Activated naive CD4-positive, alpha-beta T cell treated with anti-CD3 and anti-CD28 coated beads for 36 hours (primary cell): Measurements from ENCODE around the gene SBNO1. TPM values are rescaled to one million over a fixed set of nuclear protein-coding genes. Genes with fewer than 3 reads are reported as not detected.
"Not testable (repeated sequence)": the region's sequence is repeated elsewhere in the genome, so short reads cannot be mapped to it uniquely, and the experiment has no call there.

Experiments used
- CTCF ChIA-PET: fragments of 350-600 bp; sonication (Branson Sonifier 250); formaldehyde crosslinking; loops from one replicate; lab custom pipeline; 2021; ENCODE audit warnings: antibody characterized with exemption; lab: Charles Lee
- DNase-seq: peaks from one replicate; pipeline ENCODE4 v3.0.0-alpha.2; 2020
- H3K27ac Mint-ChIP-seq: one replicate; pipeline ENCODE4 v1.8.0; 2021; ENCODE audit warnings: mild to moderate bottlenecking, mixed read lengths
- H3K27me3 Mint-ChIP-seq: one replicate; pipeline ENCODE4 v1.8.0; 2021; ENCODE audit warnings: low read depth, mixed read lengths
- H3K36me3 Mint-ChIP-seq: one replicate; pipeline ENCODE4 v1.8.0; 2021; ENCODE audit warnings: low read depth, mixed read lengths
- H3K4me1 Mint-ChIP-seq: one replicate; pipeline ENCODE4 v1.8.0; 2021; ENCODE audit warnings: low read depth, mixed read lengths
- H3K4me3 Mint-ChIP-seq: one replicate; pipeline ENCODE4 v1.8.0; 2021; ENCODE audit warnings: mild to moderate bottlenecking, moderate library complexity, mixed read lengths
- H3K9me3 Mint-ChIP-seq: one replicate; pipeline ENCODE4 v1.8.0; 2021; ENCODE audit warnings: mixed read lengths
- intact Hi-C: fragments of 100-400 bp; cut with micrococcal nuclease; formaldehyde crosslinking; loops from one replicate; pipeline ENCODE4 v1.15.1; 2023
- total RNA-seq, 2 experiments: library from RNA; stranded (reverse); gene quantifications; one replicate each; pipeline ENCODE4 v1.2.3, GENCODE V29; 2021

Gene SBNO1
- total RNA-seq, 2 experiments from 2014 or later = 40.4 to 43.0 TPM

DNA sequence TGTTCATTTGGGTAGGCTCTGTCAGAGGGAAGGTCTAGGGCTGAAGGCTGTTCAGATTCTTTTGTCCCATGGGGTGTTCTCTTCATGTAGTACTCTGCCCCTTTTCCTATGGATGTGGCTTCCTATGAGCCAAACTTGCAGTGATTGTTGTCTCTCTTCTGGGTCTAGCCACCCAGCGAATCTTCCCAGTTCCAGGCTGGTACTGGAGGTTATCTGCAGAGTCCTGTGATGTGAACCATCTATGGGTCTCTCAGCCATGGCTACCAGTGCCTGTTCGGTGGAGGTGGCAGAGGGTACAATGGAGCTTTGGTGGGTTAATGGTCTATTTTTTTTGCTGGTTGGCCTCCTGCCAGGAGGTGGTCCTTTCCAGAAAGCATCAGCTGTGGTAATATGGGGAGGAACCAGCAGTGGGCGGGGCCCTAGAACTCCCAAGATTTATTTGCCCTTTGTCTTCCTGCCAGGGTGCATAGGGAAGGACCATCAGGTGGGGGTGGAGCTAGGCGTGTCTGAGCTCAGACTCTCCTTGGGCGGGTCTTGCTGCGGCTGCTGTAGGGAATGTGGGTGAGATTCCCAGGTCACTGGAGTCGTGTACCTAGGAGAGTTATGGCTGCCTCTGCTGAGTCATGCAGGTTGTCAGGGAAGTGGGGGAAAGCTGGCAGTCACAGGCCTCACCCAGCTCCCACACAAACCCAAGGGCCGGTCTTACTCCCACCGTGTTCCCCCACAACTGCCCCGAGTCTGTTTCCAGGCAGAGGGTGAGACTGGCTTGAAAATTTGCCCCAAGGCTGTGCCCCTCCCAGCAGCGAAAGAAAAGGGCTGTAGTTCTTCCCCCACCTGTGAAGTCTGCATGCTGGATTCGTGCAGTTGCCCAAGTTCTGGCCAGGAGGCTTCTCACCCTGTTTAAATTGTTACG lies 113.9 kb downstream of the SBNO1 start:
- Mint-ChIP-seq H3K27ac (peak overlapping the region; percentile 59), H3K4me1 (peaks cover 73% of the 10 kb centered on the region), H3K36me3 (peaks cover 37% of the 10 kb centered on the region), H3K4me3 (no peak overlapping the region), H3K27me3 (no peaks in the 10 kb centered on the region), H3K9me3 (peaks cover 6% of the 10 kb centered on the region)
- intact Hi-C loops = no loop called here
- CTCF ChIA-PET = interaction anchor here (0.7 kb wide), 1 partner anchor 13 kb away, joined by 3 read pairs; no protein-coding TSS in a partner anchor
- DNase-seq = no peak

DNA sequence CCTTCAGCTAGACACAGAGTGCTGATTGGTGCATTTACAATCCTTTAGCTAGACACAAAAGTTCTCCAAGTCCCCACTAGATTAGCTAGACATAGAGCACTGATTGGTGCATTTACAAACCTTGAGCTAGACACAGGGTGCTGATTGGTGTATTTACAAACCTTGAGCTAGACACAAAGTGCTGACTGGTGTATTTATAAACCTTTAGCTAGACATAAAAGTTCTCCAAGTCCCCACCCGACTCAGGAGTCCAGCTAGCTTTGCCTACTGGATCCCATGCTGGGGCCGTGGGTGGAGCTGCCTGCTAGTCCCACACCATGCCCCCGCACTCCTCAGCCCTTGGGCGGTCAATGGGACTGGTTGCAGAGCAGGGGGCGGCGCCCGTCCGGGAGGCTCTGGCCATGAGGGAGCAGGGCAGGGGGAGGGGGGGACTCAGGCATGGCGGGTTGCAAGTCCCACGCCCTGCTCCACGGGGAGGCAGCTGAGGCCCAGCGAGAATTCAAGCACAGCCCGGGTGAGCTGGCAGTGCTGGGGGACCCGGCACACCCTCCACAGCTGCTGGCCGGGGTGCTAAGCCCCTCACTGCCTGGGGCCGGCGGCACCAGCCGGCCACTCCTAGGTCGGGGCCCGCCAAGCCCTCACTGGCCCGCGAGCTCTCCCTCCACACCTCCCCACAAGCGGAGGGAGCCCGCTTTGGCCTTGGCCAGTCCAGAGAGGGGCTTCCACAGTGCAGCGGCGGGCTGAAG lies 115.5 kb downstream of the SBNO1 start:
- DNase-seq, H3K9me3 Mint-ChIP-seq, H3K27me3 Mint-ChIP-seq, intact Hi-C loops, H3K27ac Mint-ChIP-seq, H3K4me3 Mint-ChIP-seq: not testable (repeated sequence)
- Mint-ChIP-seq H3K4me1 (peaks cover 71% of the 10 kb centered on the region), H3K36me3 (peaks cover 37% of the 10 kb centered on the region)
- CTCF ChIA-PET = interaction anchor here (0.6 to 2.8 kb wide), 3 partner anchors 9 to 211 kb away, joined by 5 to 15 read pairs (median 8); no protein-coding TSS in a partner anchor

DNA sequence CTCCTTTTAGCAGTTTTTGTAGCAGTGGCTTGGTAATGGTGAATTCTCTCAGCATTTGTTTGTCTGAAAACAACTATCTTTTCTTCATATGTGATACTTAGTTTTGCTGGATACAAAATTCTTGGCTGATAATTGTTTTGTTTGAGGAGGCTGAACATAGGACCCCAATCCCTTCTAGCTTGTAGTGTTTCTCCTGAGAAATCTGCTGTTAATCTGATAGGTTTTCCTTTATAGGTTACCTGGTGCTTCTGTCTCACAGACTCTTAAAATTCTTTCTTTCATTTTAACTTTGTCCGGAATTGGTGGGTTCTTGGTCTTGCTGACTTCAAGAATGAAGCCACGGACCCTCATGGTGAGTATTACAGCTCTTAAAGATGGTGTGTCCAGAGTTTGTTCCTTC lies 116.5 kb downstream of the SBNO1 start:
- H3K27me3 Mint-ChIP-seq, H3K27ac Mint-ChIP-seq, intact Hi-C loops, H3K9me3 Mint-ChIP-seq, H3K4me3 Mint-ChIP-seq, DNase-seq: not testable (repeated sequence)
- peaks cover 31% of the 10 kb centered on the region for H3K36me3 Mint-ChIP-seq
- peaks cover 67% of the 10 kb centered on the region for H3K4me1 Mint-ChIP-seq
- CTCF ChIA-PET = interaction anchor here (0.9 to 2.8 kb wide), 2 partner anchors 10 to 15 kb away, joined by 3 to 15 read pairs; partner anchors contain the start of genes MPHOSPH9 and MTRFR

DNA sequence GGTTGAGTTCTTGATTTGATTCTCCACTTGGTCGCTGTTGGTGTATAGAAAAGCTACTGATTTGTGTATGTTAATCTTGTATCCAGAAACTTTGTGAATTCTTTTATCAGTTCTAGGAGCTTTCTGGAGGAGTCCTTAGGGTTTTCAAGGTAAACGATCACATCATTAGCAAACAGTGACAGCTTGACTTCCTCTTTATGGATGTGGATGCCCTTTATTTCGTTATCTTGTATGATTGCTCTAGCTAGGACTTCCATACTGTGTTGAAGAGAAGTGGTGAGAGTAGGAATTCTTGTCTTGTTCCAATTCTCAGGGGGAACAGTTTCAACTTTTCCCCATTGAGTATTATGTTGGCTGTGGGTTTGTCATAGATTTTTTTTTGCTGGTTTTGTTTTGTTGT lies 119.0 kb downstream of the SBNO1 start:
- H3K27me3 Mint-ChIP-seq = no peaks in the 10 kb centered on the region
- DNase-seq = no peak
- peaks cover 70% of the 10 kb centered on the region for H3K4me1 Mint-ChIP-seq
- no peak overlapping the region for H3K4me3 Mint-ChIP-seq
- intact Hi-C loops = no loop called here
- peaks cover 6% of the 10 kb centered on the region for H3K9me3 Mint-ChIP-seq
- H3K27ac Mint-ChIP-seq = no peak overlapping the region
- peaks cover 48% of the 10 kb centered on the region for H3K36me3 Mint-ChIP-seq
- CTCF ChIA-PET = no interaction called here

DNA sequence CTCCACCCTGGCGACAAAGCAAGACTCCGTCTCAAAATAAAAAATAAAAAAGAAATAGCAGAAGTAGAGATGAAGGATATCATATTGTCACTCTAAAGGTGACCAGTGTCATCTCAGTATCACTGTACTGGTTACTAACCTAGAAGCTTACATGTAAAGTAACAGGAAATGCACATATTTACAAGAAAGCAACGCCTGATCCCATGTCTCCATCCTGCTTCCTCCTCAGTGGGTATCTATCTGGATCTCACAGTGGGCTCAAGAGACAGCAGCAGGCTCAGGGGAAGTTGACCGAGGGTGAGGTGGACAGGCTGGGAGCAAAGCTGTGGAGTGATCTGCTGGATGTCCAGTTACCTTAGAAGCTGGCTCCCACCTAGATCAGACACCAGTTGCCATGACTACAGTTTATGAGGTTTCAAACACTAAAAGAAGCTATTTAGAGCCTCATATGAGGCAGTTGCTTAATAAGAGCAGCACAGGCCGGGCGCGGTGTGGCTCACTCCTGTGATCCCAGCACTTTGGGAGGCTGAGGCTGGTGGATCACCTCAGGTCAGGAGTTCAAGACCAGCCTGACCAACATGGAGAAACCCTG lies 120.9 kb downstream of the SBNO1 start:
- H3K27ac Mint-ChIP-seq = no peak overlapping the region
- peaks cover 50% of the 10 kb centered on the region for H3K36me3 Mint-ChIP-seq
- intact Hi-C loops = no loop called here
- peaks cover 62% of the 10 kb centered on the region for H3K4me1 Mint-ChIP-seq
- no peak overlapping the region for H3K4me3 Mint-ChIP-seq
- no peak for DNase-seq
- H3K9me3 Mint-ChIP-seq = peaks cover 6% of the 10 kb centered on the region
- H3K27me3 Mint-ChIP-seq = no peaks in the 10 kb centered on the region
- CTCF ChIA-PET = no interaction called here

DNA sequence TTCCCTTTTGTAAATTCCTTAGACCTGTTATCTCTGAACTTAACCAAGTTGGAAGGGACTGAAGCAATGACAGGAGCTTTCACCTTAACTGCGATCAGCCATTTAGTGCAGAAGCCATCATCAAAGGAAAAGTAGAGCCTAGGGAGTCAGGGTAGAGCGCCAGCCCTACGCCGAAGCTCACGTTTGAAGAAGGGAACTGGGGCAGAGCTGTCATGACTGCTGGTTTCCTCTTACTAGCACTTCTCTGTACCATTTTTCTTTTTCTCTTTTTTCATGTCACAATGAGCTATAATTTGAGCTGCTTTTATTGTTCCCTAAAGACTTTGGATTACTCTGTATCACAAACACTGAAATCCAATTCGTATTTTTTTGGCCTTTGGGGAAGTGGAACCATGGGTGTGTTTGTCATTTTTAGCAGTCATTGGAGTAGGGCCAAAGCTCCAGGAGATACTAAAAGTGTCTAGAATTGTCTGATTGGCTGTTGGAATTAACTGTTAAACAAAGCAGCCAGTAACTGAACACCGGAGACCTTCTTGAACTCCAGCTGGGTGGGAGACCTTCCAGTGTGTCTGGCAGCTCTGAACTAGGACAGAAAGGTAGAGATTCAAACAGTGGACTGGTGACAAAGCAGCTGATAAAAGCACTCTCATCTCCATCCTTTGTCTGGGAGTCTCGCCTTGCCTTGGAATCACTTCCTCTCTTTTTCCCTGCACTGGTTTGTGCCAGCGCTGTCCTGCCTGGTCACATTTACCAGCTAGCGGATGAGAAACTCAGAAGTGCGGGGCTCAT lies 122.3 kb downstream of the SBNO1 start:
- H3K27me3 Mint-ChIP-seq = no peaks in the 10 kb centered on the region
- H3K9me3 Mint-ChIP-seq = no peaks in the 10 kb centered on the region
- peak overlapping the region; percentile 11 for H3K4me3 Mint-ChIP-seq
- peaks cover 43% of the 10 kb centered on the region for H3K36me3 Mint-ChIP-seq
- CTCF ChIA-PET = interaction anchor here (0.8 to 1.2 kb wide), 6 partner anchors 10 to 359 kb away, joined by 3 to 5 read pairs (median 3); partner anchors contain the start of gene DDX55
- H3K4me1 Mint-ChIP-seq = peaks cover 64% of the 10 kb centered on the region
- DNase-seq = peak; percentile 42
- peak overlapping the region; percentile 73 for H3K27ac Mint-ChIP-seq
- intact Hi-C loops = no loop called here

Other genes starting within 250 kb of the SBNO1 start
- 10 to 100 TPM; 15.4 TPM for gene PITPNM2, start 213.8 kb downstream of the SBNO1 start, total RNA-seq
- 100 to 1,000 TPM; 111 to 114 TPM for gene MPHOSPH9, start 131.7 kb downstream of the SBNO1 start, total RNA-seq
- 10 to 100 TPM; 27.7 to 27.8 TPM for gene MTRFR, start 131.4 kb downstream of the SBNO1 start, total RNA-seq
- gene CDK2AP1, start 93.0 kb downstream of the SBNO1 start, total RNA-seq = 10 to 100 TPM; 64.7 to 67.5 TPM
- 10 to 100 TPM; 54.0 to 55.1 TPM for gene KMT5A, start 19.3 kb upstream of the SBNO1 start, total RNA-seq
- 1 to 10 TPM; 8.1 to 9.1 TPM for gene RILPL2, start 71.8 kb upstream of the SBNO1 start, total RNA-seq
- 10 to 100 TPM; 21.5 to 21.8 TPM for gene SNRNP35, start 93.3 kb upstream of the SBNO1 start, total RNA-seq
- gene RILPL1, start 168.9 kb upstream of the SBNO1 start, total RNA-seq = 1 to 10 TPM; 2.2 to 3.2 TPM
- gene TMED2, start 219.7 kb upstream of the SBNO1 start, total RNA-seq = 100 to 1,000 TPM; 101 to 105 TPM
- gene DDX55, start 237.3 kb upstream of the SBNO1 start, total RNA-seq = 10 to 100 TPM; 44.8 to 48.7 TPM